Neural progenitor cell (in vitro differentiated cells): ENCODE results near the gene SDCCAG8.

ENCODE experiments used
- EZH2 ChIP-seq: fragments of 200-600 bp; sonication (generic); IDR thresholded peaks from 2 replicates; pipeline ENCODE4 v1.6.1; 2017; ENCODE audit warnings: antibody characterized with exemption, mild to moderate bottlenecking, moderate library complexity
- EZH2phosphoT487 ChIP-seq: fragments of 200-600 bp; sonication (generic); IDR thresholded peaks from 2 replicates; pipeline ENCODE4 v1.6.1; 2017; ENCODE audit warnings: antibody characterized with exemption
- TF ChIP-seq, protein P1 (sequence below): fragments of 200-600 bp; sonication (generic); IDR thresholded peaks from 2 replicates; pipeline ENCODE4 v1.5.1; 2017; ENCODE audit warnings: antibody characterized with exemption, mild to moderate bottlenecking

DNA sequence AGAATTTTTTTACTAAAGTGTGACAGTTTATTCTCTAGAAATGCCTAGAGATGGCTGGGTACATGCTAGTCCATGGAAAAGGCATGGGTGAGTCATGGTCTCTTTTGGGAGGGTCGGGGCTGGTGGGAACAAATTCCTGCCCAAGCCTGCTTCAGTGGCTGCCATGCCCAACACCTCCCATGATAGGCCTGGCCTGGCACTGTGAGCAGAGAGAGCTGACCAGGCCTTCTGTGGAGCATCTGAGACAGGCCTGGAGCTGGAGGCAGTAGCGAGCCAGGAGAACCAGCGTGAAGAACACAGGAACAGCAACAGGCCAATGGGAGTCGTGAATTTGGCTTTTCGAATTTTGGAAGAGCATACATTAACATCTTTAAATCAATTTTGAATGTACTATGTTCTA lies 209.2 kb downstream of the SDCCAG8 start:
- TF ChIP-seq, protein P1, sequence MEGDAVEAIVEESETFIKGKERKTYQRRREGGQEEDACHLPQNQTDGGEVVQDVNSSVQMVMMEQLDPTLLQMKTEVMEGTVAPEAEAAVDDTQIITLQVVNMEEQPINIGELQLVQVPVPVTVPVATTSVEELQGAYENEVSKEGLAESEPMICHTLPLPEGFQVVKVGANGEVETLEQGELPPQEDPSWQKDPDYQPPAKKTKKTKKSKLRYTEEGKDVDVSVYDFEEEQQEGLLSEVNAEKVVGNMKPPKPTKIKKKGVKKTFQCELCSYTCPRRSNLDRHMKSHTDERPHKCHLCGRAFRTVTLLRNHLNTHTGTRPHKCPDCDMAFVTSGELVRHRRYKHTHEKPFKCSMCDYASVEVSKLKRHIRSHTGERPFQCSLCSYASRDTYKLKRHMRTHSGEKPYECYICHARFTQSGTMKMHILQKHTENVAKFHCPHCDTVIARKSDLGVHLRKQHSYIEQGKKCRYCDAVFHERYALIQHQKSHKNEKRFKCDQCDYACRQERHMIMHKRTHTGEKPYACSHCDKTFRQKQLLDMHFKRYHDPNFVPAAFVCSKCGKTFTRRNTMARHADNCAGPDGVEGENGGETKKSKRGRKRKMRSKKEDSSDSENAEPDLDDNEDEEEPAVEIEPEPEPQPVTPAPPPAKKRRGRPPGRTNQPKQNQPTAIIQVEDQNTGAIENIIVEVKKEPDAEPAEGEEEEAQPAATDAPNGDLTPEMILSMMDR: no peak
- TF ChIP-seq EZH2: no peak
- TF ChIP-seq EZH2phosphoT487: no peak
